AG04449 (cell line): ENCODE data around the gene CDC20B.

Experiments used
- CTCF ChIA-PET: fragments of 350-600 bp; formaldehyde crosslinking; extraction: SDS; loops from one replicate; lab custom pipeline; 2021; ENCODE audit warnings: antibody characterized with exemption; lab: Yijun Ruan, JAX
- POLR2A ChIA-PET: fragments of 400-600, 350-600 bp; formaldehyde crosslinking; extraction: SDS; loops from one replicate; lab custom pipeline; 2020; ENCODE audit warnings: antibody characterized with exemption, inconsistent platforms; lab: Yijun Ruan, JAX
- DNase-seq: peaks from one replicate; pipeline ENCODE4 v3.0.0-alpha.2; 2010; ENCODE audit warnings: low read depth, low spot score
- H3K4me3 ChIP-seq: 2 replicates; pipeline ENCODE4 v1.5.1; 2011; ENCODE audit warnings: low read depth, mild to moderate bottlenecking, control low read depth, low read length
- TF ChIP-seq, protein P1 (sequence below): IDR thresholded peaks from one replicate; pipeline ENCODE4 v1.5.1; 2011; ENCODE audit warnings: mild to moderate bottlenecking, moderate library complexity, low read length, control low read depth, inconsistent platforms; ENCODE audit not compliant: insufficient read depth; ENCODE audit errors: missing control alignments

The CDC20B gene

DNA sequence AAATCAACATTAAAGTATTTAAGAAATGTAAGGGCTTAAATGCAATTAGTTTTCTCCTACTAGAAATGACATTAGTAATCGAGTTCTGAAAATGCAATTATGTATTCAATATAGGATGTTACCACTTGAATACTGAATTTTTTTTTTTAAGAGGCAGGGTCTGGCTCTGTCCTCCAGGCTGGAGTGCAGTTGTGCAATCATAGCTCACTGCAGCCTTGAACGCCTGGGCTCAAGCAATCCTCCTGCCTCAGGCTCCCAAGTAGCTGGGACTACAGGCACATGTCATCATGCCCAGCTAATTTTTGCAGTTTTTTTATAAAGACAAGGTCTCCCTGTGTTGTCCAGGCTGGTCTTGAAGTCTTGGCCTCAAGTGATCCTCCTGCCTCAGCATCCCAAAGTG, 1.5 kb downstream of the CDC20B start:
- TF ChIP-seq, protein P1, sequence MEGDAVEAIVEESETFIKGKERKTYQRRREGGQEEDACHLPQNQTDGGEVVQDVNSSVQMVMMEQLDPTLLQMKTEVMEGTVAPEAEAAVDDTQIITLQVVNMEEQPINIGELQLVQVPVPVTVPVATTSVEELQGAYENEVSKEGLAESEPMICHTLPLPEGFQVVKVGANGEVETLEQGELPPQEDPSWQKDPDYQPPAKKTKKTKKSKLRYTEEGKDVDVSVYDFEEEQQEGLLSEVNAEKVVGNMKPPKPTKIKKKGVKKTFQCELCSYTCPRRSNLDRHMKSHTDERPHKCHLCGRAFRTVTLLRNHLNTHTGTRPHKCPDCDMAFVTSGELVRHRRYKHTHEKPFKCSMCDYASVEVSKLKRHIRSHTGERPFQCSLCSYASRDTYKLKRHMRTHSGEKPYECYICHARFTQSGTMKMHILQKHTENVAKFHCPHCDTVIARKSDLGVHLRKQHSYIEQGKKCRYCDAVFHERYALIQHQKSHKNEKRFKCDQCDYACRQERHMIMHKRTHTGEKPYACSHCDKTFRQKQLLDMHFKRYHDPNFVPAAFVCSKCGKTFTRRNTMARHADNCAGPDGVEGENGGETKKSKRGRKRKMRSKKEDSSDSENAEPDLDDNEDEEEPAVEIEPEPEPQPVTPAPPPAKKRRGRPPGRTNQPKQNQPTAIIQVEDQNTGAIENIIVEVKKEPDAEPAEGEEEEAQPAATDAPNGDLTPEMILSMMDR, result no peak
- H3K4me3 ChIP-seq, result no peak overlapping the region
- DNase-seq, result no peak
- CTCF ChIA-PET, result interaction anchor here (0.5 to 2.9 kb wide), 18 partner anchors 9 to 765 kb away, joined by 3 to 25 read pairs (median 4); partner anchors contain the start of genes DHX29, GPX8 and MTREX
- POLR2A ChIA-PET, result no interaction called here

GRCh38 chr5:55162666-55163065, 10.3 kb downstream of the CDC20B start:
- POLR2A ChIA-PET, result no interaction called here
- TF ChIP-seq, protein P1, result no peak
- no peak overlapping the region for H3K4me3 ChIP-seq
- CTCF ChIA-PET, result interaction anchor here (1.0 to 3.8 kb wide), 4 partner anchors 9 to 919 kb away, joined by 3 to 29 read pairs (median 14); partner anchors contain the start of gene CDC20B
- no peak for DNase-seq

DNA sequence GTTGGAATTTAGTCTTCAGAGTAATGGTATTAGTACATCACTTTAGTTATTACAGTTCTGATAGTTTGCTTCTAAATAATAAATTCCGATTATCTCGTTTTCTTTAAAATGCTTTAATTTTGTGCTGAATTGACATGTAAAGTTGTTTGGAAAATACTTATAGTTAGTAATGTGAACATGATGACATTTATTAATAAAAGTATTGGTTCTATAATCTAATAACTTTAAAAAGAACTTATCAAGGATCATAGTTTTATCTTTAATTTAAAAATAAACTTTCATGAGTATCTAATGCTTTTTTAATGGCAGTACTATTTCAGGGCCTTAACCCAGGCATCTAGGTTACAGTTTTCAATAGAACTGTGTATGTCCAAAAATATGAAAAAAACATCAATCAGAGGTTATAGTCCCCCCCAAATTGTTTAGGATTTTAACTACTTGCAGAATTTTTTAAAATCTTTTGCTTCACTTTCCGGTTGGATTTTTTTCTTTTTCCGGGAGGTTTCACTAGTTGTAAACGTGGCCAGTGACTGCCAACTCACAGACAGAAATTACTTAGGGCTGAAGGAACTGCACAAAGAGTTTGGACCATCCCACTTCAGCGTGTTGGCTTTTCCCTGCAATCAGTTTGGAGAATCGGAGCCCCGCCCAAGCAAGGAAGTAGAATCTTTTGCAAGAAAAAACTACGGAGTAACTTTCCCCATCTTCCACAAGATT, 12.3 kb downstream of the CDC20B start:
- peak overlapping the region; percentile 69 for H3K4me3 ChIP-seq
- peak; percentile 88 for DNase-seq
- TF ChIP-seq, protein P1, result no peak
- POLR2A ChIA-PET, result interaction anchor here (0.9 to 1.3 kb wide), 3 partner anchors 216 to 293 kb away, joined by 4 to 11 read pairs (median 4); no protein-coding TSS in a partner anchor
- CTCF ChIA-PET, result interaction anchor here (0.6 to 11.3 kb wide), 43 partner anchors 9 to 917 kb away, joined by 3 to 389 read pairs (median 5); partner anchors contain the start of genes HSPB3 and SNX18

DNA sequence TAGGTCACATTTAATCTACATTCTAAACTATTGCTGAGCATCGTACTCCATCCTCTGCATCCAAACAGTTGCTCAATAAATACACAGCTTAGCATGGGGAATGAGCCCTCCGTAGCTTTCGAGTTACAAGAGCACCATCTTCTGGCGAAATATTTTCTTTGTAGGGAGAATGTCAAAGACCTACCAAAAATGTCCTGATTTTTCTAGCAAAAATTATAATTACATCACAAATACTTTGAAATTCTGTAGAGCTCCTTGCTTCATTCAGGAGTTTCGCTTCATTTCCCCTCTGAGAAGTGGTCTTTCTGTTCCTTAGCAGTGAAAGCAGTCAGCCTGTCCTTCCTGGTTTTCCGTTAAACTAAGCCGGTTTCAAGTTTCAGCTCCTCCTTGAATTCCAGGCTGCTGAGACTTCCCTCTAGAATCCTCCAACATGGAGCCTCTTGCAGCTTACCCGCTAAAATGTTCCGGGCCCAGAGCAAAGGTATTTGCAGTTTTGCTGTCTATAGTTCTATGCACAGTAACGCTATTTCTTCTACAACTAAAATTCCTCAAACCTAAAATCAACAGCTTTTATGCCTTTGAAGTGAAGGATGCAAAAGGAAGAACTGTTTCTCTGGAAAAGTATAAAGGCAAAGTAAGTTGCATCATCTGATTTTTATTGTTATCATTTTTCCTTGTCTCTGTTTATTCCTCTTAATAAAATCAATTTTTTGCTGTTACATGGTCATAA, 13.0 kb downstream of the CDC20B start, which contains the start of gene GPX8:
GPX8 (plus strand) TSS at position 409 of the 730 bp plus-strand sequence; CDS start at position 431, 22 bp downstream.
- H3K4me3 ChIP-seq, result peak within 1 kb of the TSS; percentile 69
- CTCF ChIA-PET, result interaction anchor here (0.6 to 11.3 kb wide), 43 partner anchors 9 to 926 kb away, joined by 3 to 389 read pairs (median 4); partner anchors contain the start of genes HSPB3 and SNX18
- POLR2A ChIA-PET, result interaction anchor here (0.6 to 1.3 kb wide), 4 partner anchors 216 to 292 kb away, joined by 4 to 11 read pairs (median 4); no protein-coding TSS in a partner anchor
- peak; percentile 59 for DNase-seq
- TF ChIP-seq, protein P1, result peak; percentile 26

DNA sequence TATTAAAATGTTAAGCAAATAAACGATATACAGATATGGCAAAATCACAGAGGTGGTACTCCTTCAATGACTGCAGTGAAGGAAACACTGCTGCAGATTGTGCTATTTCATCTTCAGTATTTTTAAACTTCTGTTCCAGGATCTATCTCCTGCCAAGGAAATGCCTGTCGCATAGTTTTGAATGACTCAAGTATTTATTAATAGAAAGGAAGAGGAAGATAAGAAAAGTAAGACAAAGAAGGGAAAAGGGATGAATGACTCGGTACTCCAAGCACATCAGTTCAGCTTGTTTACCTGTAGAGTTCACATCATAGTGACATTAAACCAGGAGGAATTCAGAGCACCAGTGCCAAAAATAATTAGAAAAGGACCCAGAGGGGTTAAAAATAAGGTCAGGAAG, 18.1 kb downstream of the CDC20B start:
- POLR2A ChIA-PET, result no interaction called here
- DNase-seq, result peak; percentile 19
- CTCF ChIA-PET, result interaction anchor here (0.5 to 11.3 kb wide), 5 partner anchors 8 to 310 kb away, joined by 3 to 389 read pairs (median 4); no protein-coding TSS in a partner anchor
- H3K4me3 ChIP-seq, result no peak overlapping the region
- TF ChIP-seq, protein P1, result no peak
